Osteoblast (primary cell): ENCODE data around the gene PARP16. TPM values are rescaled to one million over a fixed set of nuclear protein-coding genes. Genes with fewer than 3 reads are reported as not detected.

Source experiments
- DNase-seq: peaks from one replicate; pipeline ENCODE4 v3.0.0; 2011; ENCODE audit warnings: low spot score, mixed read lengths; ENCODE audit not compliant: insufficient read length; ENCODE audit errors: missing footprints
- H2AFZ ChIP-seq: 2 replicates; pipeline ENCODE4 v1.6.0; 2011; ENCODE audit warnings: mild to moderate bottlenecking, low read length
- H3K27ac ChIP-seq: 2 replicates; pipeline ENCODE4 v1.5.1; 2011; ENCODE audit warnings: mild to moderate bottlenecking, low read depth, low read length, moderate library complexity
- H3K27me3 ChIP-seq: 2 replicates; pipeline ENCODE4 v1.6.0; 2012; ENCODE audit warnings: mild to moderate bottlenecking, control low read depth, inconsistent platforms, low read length, moderate library complexity; ENCODE audit not compliant: insufficient read depth
- H3K36me3 ChIP-seq: 2 replicates; pipeline ENCODE4 v1.5.1; 2011; ENCODE audit warnings: mild to moderate bottlenecking, low read length, control low read depth, moderate library complexity; ENCODE audit not compliant: insufficient read depth
- H3K4me1 ChIP-seq: 2 replicates; pipeline ENCODE4 v1.5.1; 2011; ENCODE audit warnings: mild to moderate bottlenecking, low read length, control low read depth, moderate library complexity; ENCODE audit not compliant: insufficient read depth
- H3K4me2 ChIP-seq: 2 replicates; pipeline ENCODE4 v1.6.0; 2011; ENCODE audit warnings: mild to moderate bottlenecking, low read length; ENCODE audit not compliant: insufficient read depth
- H3K4me3 ChIP-seq: fragments of 200-600 bp; sonication (generic); 3 replicates; pipeline ENCODE4 v1.5.1; 2012; ENCODE audit warnings: mild to moderate bottlenecking, low read length, inconsistent platforms; ENCODE audit not compliant: insufficient read depth
- H3K79me2 ChIP-seq: 2 replicates; pipeline ENCODE4 v1.6.0; 2012; ENCODE audit warnings: mild to moderate bottlenecking, low read length, control low read depth, inconsistent platforms; ENCODE audit not compliant: insufficient read depth
- H3K9me3 ChIP-seq: 2 replicates; pipeline ENCODE4 v1.5.1; 2011; ENCODE audit warnings: low read depth, low read length, control low read depth
- H4K20me1 ChIP-seq: 2 replicates; pipeline ENCODE4 v1.6.0; 2012; ENCODE audit warnings: mild to moderate bottlenecking, low read length, control low read depth; ENCODE audit not compliant: insufficient read depth
- total RNA-seq: library from RNA; depleted of rRNA; stranded (reverse); fragments of >200 nt; gene quantifications from 2 replicates; pipeline ENCODE4 v1.2.3, GENCODE V29; 2012
- TF ChIP-seq, protein P1 (sequence below): IDR thresholded peaks from 2 replicates; pipeline ENCODE4 v1.5.1; 2011; ENCODE audit warnings: mild to moderate bottlenecking, low read depth, low read length, moderate library complexity; ENCODE audit errors: extremely low read depth

Gene PARP16
- total RNA-seq, 1 donor, result 6.2 TPM

DNA sequence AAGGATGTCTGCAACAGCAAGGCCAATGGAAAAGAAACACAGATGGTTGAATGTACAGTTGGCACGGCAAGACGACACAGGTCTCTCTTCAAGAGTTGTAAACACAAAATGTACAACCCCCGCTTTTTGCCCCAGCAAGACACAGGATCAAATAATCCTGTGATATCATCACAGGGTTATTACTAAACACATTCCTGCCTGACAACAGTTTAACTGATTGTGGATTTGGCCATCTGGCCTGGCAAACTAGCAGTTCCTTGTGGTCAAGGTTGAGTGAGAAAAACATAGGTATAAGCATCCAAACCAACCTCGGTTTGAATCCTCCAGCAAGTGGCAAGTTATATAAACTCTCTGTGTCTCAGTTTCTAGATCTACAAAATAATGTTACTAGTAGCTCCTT is 23.4 kb downstream of the PARP16 start:
- no peak overlapping the region for H2AFZ ChIP-seq
- no peak overlapping the region for H3K27ac ChIP-seq
- H3K4me2 ChIP-seq, result no peak overlapping the region
- H3K27me3 ChIP-seq, result no peaks in the 10 kb centered on the region
- no peaks in the 10 kb centered on the region for H3K9me3 ChIP-seq
- no peak overlapping the region for H3K4me3 ChIP-seq
- TF ChIP-seq, protein P1, sequence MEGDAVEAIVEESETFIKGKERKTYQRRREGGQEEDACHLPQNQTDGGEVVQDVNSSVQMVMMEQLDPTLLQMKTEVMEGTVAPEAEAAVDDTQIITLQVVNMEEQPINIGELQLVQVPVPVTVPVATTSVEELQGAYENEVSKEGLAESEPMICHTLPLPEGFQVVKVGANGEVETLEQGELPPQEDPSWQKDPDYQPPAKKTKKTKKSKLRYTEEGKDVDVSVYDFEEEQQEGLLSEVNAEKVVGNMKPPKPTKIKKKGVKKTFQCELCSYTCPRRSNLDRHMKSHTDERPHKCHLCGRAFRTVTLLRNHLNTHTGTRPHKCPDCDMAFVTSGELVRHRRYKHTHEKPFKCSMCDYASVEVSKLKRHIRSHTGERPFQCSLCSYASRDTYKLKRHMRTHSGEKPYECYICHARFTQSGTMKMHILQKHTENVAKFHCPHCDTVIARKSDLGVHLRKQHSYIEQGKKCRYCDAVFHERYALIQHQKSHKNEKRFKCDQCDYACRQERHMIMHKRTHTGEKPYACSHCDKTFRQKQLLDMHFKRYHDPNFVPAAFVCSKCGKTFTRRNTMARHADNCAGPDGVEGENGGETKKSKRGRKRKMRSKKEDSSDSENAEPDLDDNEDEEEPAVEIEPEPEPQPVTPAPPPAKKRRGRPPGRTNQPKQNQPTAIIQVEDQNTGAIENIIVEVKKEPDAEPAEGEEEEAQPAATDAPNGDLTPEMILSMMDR, result no peak
- DNase-seq, result no peak
- no peaks in the 10 kb centered on the region for H3K79me2 ChIP-seq
- H3K36me3 ChIP-seq, result peaks cover 12% of the 10 kb centered on the region
- no peaks in the 10 kb centered on the region for H3K4me1 ChIP-seq
- no peaks in the 10 kb centered on the region for H4K20me1 ChIP-seq

DNA sequence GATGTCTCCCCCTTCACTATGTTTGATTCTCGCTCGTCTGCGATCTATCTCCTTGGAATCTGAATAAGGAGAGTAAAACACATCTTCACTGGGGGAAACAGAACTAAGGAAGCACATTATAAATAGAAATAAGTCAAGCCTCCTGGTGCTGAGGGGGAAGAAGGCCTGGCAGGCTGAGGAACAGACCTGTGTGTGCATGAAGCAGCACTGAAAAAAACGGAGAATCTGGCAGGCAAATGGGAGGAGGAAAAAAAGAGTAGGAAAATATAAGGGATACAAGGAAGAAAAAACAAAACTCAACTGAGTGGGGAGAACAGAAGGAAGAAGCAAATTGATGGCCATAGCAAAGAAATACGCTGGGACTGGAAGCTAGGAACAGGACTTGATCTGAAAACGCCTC is 25.7 kb downstream of the PARP16 start:
- Histone ChIP-seq H3K4me3 (no peak overlapping the region), H3K9me3 (no peaks in the 10 kb centered on the region), H3K79me2 (no peaks in the 10 kb centered on the region), H2AFZ (no peak overlapping the region), H3K27ac (no peak overlapping the region), H3K4me1 (no peaks in the 10 kb centered on the region), H3K27me3 (no peaks in the 10 kb centered on the region), H3K4me2 (no peak overlapping the region), H3K36me3 (peaks cover 12% of the 10 kb centered on the region), H4K20me1 (no peaks in the 10 kb centered on the region)
- TF ChIP-seq, protein P1, result no peak
- DNase-seq, result no peak

DNA sequence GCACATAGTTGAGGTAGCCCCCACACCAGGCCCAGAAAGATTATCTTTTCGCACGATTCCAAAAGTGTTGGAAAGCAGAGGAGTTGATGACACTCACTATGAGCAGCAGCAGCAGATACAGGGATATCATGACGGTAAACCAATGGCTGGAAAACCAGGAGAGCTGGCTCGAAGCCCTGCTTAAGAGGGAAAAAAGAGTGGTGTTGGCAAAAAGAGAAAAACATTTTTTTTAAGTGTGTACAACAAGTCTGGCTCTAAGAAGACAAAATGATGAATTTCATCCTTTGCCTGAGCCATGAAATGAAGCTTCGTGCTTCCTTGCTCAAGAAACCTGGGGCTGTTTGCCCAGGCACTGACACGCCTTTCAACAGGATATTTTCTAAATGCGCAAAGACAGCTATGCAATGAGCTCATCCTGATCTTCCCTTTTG is 27.3 kb downstream of the PARP16 start:
- Histone ChIP-seq H3K27ac (no peak overlapping the region), H3K4me2 (no peak overlapping the region)
- no peak for DNase-seq

DNA sequence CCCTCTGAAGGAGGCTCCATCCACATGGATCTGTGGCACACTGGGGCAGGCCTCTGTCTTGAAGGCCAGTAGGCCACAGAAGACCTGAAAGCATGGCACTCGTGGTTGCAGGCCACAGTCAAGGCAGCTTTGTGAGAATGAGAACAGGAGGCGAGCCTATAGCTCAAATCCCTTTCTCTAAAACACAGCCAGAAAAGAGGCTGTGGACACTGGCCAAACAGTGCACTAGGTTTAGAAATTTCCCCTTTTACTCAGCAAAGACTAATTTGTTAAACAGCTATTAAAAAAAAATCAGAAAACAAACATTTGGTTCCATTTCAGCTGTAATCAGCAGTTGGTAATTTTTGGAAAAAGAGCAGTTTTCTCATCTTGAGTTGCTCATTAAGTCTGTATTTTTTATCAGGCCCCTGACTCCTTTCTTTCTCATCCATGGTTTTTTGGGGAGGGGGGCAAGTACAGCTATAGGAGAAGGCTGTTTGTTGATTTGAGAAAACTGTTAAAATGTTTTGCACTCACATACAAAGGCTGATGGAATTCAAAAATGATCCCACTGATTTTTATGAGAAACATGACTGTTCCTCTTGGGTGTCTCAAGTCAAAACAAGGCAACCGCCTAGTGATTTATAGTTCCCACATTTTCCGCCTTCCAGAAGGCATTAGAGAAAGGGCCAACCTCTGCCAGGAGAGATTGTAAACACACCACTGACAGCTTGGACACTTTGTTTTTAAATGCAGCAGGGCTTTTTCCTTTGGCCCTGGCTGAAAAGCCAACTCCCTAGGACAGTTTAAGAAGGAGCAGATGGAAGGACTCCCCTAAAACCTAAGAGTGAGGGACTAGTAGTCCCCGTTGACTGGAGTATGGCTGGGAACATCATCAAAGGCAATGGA is 28.1 kb downstream of the PARP16 start:
- Histone ChIP-seq H2AFZ (no peak overlapping the region), H4K20me1 (no peaks in the 10 kb centered on the region), H3K9me3 (no peaks in the 10 kb centered on the region), H3K36me3 (peaks cover 12% of the 10 kb centered on the region), H3K4me2 (no peak overlapping the region), H3K79me2 (no peaks in the 10 kb centered on the region), H3K27me3 (no peaks in the 10 kb centered on the region), H3K4me3 (no peak overlapping the region), H3K27ac (no peak overlapping the region), H3K4me1 (no peaks in the 10 kb centered on the region)
- TF ChIP-seq, protein P1, result no peak
- DNase-seq, result no peak

More for the DNA sequence above, 27.3 kb downstream of the PARP16 start:
- no peaks in the 10 kb centered on the region for H3K4me1 ChIP-seq
- H2AFZ ChIP-seq, result no peak overlapping the region
- H4K20me1 ChIP-seq, result no peaks in the 10 kb centered on the region
- no peaks in the 10 kb centered on the region for H3K27me3 ChIP-seq
- H3K79me2 ChIP-seq, result no peaks in the 10 kb centered on the region
- H3K4me3 ChIP-seq, result no peak overlapping the region
- TF ChIP-seq, protein P1, result no peak
- peaks cover 12% of the 10 kb centered on the region for H3K36me3 ChIP-seq
- no peaks in the 10 kb centered on the region for H3K9me3 ChIP-seq
